HepG2 (cell line): ENCODE measurements around the gene HPD. TPM values are rescaled to one million over a fixed set of nuclear protein-coding genes. Genes with fewer than 3 reads are reported as not detected.
A peak's percentile ranks its signal among the peaks of the same experiment; 100 is the strongest.

ENCODE experiments used
- BRCA1 ChIP-seq: sonication (generic); formaldehyde crosslinking; IDR thresholded peaks from 2 replicates; pipeline ENCODE4 v1.4.0; 2020; ENCODE audit warnings: missing genetic modification reagents
- GATAD1 ChIP-seq: IDR thresholded peaks from 2 replicates; pipeline ENCODE4 v1.6.1; 2016; ENCODE audit warnings: missing genetic modification reagents, missing compliant biosample characterization
- HDAC2 ChIP-seq: sonication (generic); formaldehyde crosslinking; IDR thresholded peaks from 2 replicates; pipeline ENCODE4 v1.4.0; 2020; ENCODE audit warnings: missing genetic modification reagents
- HOXA5 ChIP-seq: sonication (generic); formaldehyde crosslinking; IDR thresholded peaks from 2 replicates; pipeline ENCODE4 v1.4.0; 2020; ENCODE audit warnings: missing genetic modification reagents
- KLF9 ChIP-seq: IDR thresholded peaks from 2 replicates; pipeline ENCODE4 v1.6.1; 2016; ENCODE audit warnings: low read depth
- LRRFIP1 ChIP-seq: sonication (generic); formaldehyde crosslinking; conservative IDR thresholded peaks from 2 replicates; pipeline ENCODE4 v1.4.0; 2020; ENCODE audit warnings: missing genetic modification reagents
- NFIB ChIP-seq: sonication (generic); formaldehyde crosslinking; IDR thresholded peaks from 2 replicates; pipeline ENCODE4 v1.9.0; 2021; ENCODE audit warnings: missing genetic modification reagents, mild to moderate bottlenecking, borderline replicate concordance
- POGZ ChIP-seq: sonication (generic); formaldehyde crosslinking; IDR thresholded peaks from 2 replicates; pipeline ENCODE4 v1.4.0; 2020; ENCODE audit warnings: mild to moderate bottlenecking, missing genetic modification reagents
- RBAK ChIP-seq: sonication (generic); formaldehyde crosslinking; IDR thresholded peaks from 2 replicates; pipeline ENCODE4 v1.5.1; 2020; ENCODE audit warnings: mild to moderate bottlenecking, missing genetic modification reagents
- SETDB1 ChIP-seq: sonication (generic); formaldehyde crosslinking; IDR thresholded peaks from 2 replicates; pipeline ENCODE4 v1.5.1; 2020; ENCODE audit warnings: missing genetic modification reagents, mild to moderate bottlenecking, borderline replicate concordance
- ZBTB14 ChIP-seq: sonication (generic); formaldehyde crosslinking; IDR thresholded peaks from 2 replicates; pipeline ENCODE4 v1.4.0; 2020; ENCODE audit warnings: missing genetic modification reagents
- ZBTB2 ChIP-seq: sonication (generic); formaldehyde crosslinking; IDR thresholded peaks from 2 replicates; pipeline ENCODE4 v1.8.0; 2022; ENCODE audit warnings: low read depth, missing genetic modification reagents
- ZNF20 ChIP-seq: sonication (generic); formaldehyde crosslinking; IDR thresholded peaks from 2 replicates; pipeline ENCODE4 v1.4.0; 2020; ENCODE audit warnings: mild to moderate bottlenecking, moderate library complexity, missing genetic modification reagents
- ZNF337 ChIP-seq: sonication (generic); formaldehyde crosslinking; IDR thresholded peaks from 2 replicates; pipeline ENCODE4 v1.5.1; 2020; ENCODE audit warnings: missing genetic modification reagents, low read depth, mild to moderate bottlenecking, borderline replicate concordance
- ZNF431 ChIP-seq: sonication (generic); formaldehyde crosslinking; IDR thresholded peaks from 2 replicates; pipeline ENCODE4 v1.9.0; 2022; ENCODE audit warnings: missing genetic modification reagents, low read depth, mild to moderate bottlenecking, borderline replicate concordance
- ZNF460 ChIP-seq: sonication (generic); formaldehyde crosslinking; IDR thresholded peaks from 2 replicates; pipeline ENCODE4 v1.5.1; 2020; ENCODE audit warnings: missing genetic modification reagents, mild to moderate bottlenecking, borderline replicate concordance
- ZNF598 ChIP-seq: sonication (generic); formaldehyde crosslinking; IDR thresholded peaks from 2 replicates; pipeline ENCODE4 v1.5.1; 2020; ENCODE audit warnings: mild to moderate bottlenecking, missing genetic modification reagents, borderline replicate concordance
- ZNF670 ChIP-seq: sonication (generic); formaldehyde crosslinking; IDR thresholded peaks from 2 replicates; pipeline ENCODE4 v1.8.0; 2022; ENCODE audit warnings: mild to moderate bottlenecking, missing genetic modification reagents, borderline replicate concordance
- ZNF724P ChIP-seq: sonication (generic); formaldehyde crosslinking; IDR thresholded peaks from 2 replicates; pipeline ENCODE4 v1.8.0; 2022; ENCODE audit warnings: missing genetic modification reagents, borderline replicate concordance
- ZSCAN30 ChIP-seq: sonication (generic); formaldehyde crosslinking; IDR thresholded peaks from 2 replicates; pipeline ENCODE4 v1.5.0; 2020; ENCODE audit warnings: mild to moderate bottlenecking, missing genetic modification reagents
- polyA plus RNA-seq, 8 experiments: library from polyadenylated mRNA; depleted of rRNA in 3 of 8; stranded (reverse) in 7 of 8; unstranded in 1 of 8; fragments of >200 nt; fragmentation: Illumina TruSeq in 4 of 8; extraction: Trizol in 4 of 8; gene quantifications; 2 replicates each; pipeline versions ENCODE4 v1.2.1 to v1.2.3, GENCODE V29; 2011 to 2016; ENCODE audit warnings: low read depth in 4 of 8, missing spikeins in 1 of 8, mixed read lengths in 1 of 8; ENCODE audit not compliant: insufficient read depth in 1 of 8
- total RNA-seq, 5 experiments: library from RNA; depleted of rRNA; stranded (reverse); fragments of >200 nt; fragmentation: Illumina TruSeq; extraction: Trizol; gene quantifications; 2 replicates each; pipeline ENCODE4 v1.2.3, GENCODE V29; 2016; ENCODE audit warnings: low read depth in 1 of 5
- TF ChIP-seq, protein P1 (sequence below): sonication (generic); formaldehyde crosslinking; IDR thresholded peaks from 2 replicates; pipeline ENCODE4 v1.5.1; 2020; ENCODE audit warnings: missing genetic modification reagents, mild to moderate bottlenecking, borderline replicate concordance
- TF ChIP-seq, protein P2 (sequence below): sonication (generic); formaldehyde crosslinking; IDR thresholded peaks from 2 replicates; pipeline ENCODE4 v1.5.0; 2020; ENCODE audit warnings: mild to moderate bottlenecking, missing genetic modification reagents, moderate library complexity

HPD gene
- total and polyA plus RNA-seq, 2 of the 13 experiments (the other 11 are each of a cell fraction or from before 2014, with no cell fraction given): 120 to 195 TPM

- TF ChIP-seq, protein P1, sequence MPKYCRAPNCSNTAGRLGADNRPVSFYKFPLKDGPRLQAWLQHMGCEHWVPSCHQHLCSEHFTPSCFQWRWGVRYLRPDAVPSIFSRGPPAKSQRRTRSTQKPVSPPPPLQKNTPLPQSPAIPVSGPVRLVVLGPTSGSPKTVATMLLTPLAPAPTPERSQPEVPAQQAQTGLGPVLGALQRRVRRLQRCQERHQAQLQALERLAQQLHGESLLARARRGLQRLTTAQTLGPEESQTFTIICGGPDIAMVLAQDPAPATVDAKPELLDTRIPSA (CRISPR knock-in tag): no peak
- TF ChIP-seq ZNF20 (CRISPR knock-in tag) (no peak), ZNF598 (no peak; the same call in 1 of the 2 replicates), ZBTB2 (CRISPR knock-in tag) (no peak; the same call in 1 of the 2 replicates), ZBTB14 (CRISPR knock-in tag) (no peak; the same call in none of the 2 replicates), ZNF460 (no peak; the same call in 1 of the 2 replicates), NFIB (no peak), ZNF724P (CRISPR knock-in tag) (peak; percentile 80; the same call in 1 of the 2 replicates), BRCA1 (CRISPR knock-in tag) (peak; percentile 78; the same call in 1 of the 2 replicates), HOXA5 (peak; percentile 90), ZNF337 (CRISPR knock-in tag) (0 out of 2 replicates have a peak, but pooled peaks have one; percentile 58), SETDB1 (no peak), ZNF670 (CRISPR knock-in tag) (peak; percentile 61; the same call in 1 of the 2 replicates), LRRFIP1 (no peak), GATAD1 (CRISPR knock-in tag) (peak; percentile 71), ZNF431 (CRISPR knock-in tag) (no peak), HDAC2 (CRISPR knock-in tag) (peak; percentile 67), POGZ (peak; percentile 50), RBAK (CRISPR knock-in tag) (no peak), ZSCAN30 (CRISPR knock-in tag) (no peak), KLF9 (CRISPR knock-in tag) (peak; percentile 88)
- TF ChIP-seq, protein P2, sequence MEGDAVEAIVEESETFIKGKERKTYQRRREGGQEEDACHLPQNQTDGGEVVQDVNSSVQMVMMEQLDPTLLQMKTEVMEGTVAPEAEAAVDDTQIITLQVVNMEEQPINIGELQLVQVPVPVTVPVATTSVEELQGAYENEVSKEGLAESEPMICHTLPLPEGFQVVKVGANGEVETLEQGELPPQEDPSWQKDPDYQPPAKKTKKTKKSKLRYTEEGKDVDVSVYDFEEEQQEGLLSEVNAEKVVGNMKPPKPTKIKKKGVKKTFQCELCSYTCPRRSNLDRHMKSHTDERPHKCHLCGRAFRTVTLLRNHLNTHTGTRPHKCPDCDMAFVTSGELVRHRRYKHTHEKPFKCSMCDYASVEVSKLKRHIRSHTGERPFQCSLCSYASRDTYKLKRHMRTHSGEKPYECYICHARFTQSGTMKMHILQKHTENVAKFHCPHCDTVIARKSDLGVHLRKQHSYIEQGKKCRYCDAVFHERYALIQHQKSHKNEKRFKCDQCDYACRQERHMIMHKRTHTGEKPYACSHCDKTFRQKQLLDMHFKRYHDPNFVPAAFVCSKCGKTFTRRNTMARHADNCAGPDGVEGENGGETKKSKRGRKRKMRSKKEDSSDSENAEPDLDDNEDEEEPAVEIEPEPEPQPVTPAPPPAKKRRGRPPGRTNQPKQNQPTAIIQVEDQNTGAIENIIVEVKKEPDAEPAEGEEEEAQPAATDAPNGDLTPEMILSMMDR (CRISPR knock-in tag): peak; percentile 99
Observed at GRCh38 chr12:121793838-121794533, 64.7 kb downstream of the HPD start (continued).
